NCI-H2196 treated with DMSO at 0.1 percent for 48 hours (cell line): ENCODE results near the gene ADAMTSL3.

Experiments
- DNase-seq: peaks from one replicate; lab custom pipeline; 2025; ENCODE audit not compliant: unreplicated experiment; lab: John Stamatoyannopoulos, UW

ADAMTSL3 gene

GRCh38 chr15:83871808-83872559 is 218.1 kb downstream of the ADAMTSL3 start:
- no peak for DNase-seq

GRCh38 chr15:83873966-83874365 is 220.0 kb downstream of the ADAMTSL3 start:
- DNase-seq = no peak

GRCh38 chr15:83880529-83880928 is 226.6 kb downstream of the ADAMTSL3 start:
- no peak for DNase-seq

- no peak for DNase-seq
Measured at GRCh38 chr15:83881156-83881555, 227.2 kb downstream of the ADAMTSL3 start.

GRCh38 chr15:83886321-83886720 is 232.4 kb downstream of the ADAMTSL3 start:
- DNase-seq = no peak

- DNase-seq = no peak
Measured at GRCh38 chr15:83887404-83887803, 233.5 kb downstream of the ADAMTSL3 start.

- no peak for DNase-seq
Measured at GRCh38 chr15:83887961-83888360, 234.0 kb downstream of the ADAMTSL3 start.

- DNase-seq = no peak
Measured at GRCh38 chr15:83889995-83890394, 236.1 kb downstream of the ADAMTSL3 start.

GRCh38 chr15:83890587-83890986 is 236.7 kb downstream of the ADAMTSL3 start:
- DNase-seq = no peak

- no peak for DNase-seq
Measured at GRCh38 chr15:83892498-83892897, 238.6 kb downstream of the ADAMTSL3 start.

GRCh38 chr15:83893308-83893707 is 239.4 kb downstream of the ADAMTSL3 start:
- no peak for DNase-seq

GRCh38 chr15:83897037-83897436 is 243.1 kb downstream of the ADAMTSL3 start:
- no peak for DNase-seq

- no peak for DNase-seq
Measured at GRCh38 chr15:83898361-83898760, 244.4 kb downstream of the ADAMTSL3 start.

- no peak for DNase-seq
Measured at GRCh38 chr15:83899670-83900069, 245.7 kb downstream of the ADAMTSL3 start.

- DNase-seq = no peak
Measured at GRCh38 chr15:83904107-83905040, 250.5 kb downstream of the ADAMTSL3 start.

- DNase-seq = no peak
Measured at GRCh38 chr15:83905556-83906273, 251.8 kb downstream of the ADAMTSL3 start.

GRCh38 chr15:83911345-83911744 is 257.4 kb downstream of the ADAMTSL3 start:
- no peak for DNase-seq

GRCh38 chr15:83912343-83912742 is 258.4 kb downstream of the ADAMTSL3 start:
- no peak for DNase-seq

- DNase-seq = no peak
Measured at GRCh38 chr15:83913034-83913632, 259.2 kb downstream of the ADAMTSL3 start.

- DNase-seq = no peak
Measured at GRCh38 chr15:83914906-83915305, 261.0 kb downstream of the ADAMTSL3 start.

- DNase-seq = no peak
Measured at GRCh38 chr15:83917432-83917831, 263.5 kb downstream of the ADAMTSL3 start.
